GM23338 (cell line): ENCODE results near the gene PCCB. TPM values are rescaled to one million over a fixed set of nuclear protein-coding genes. Genes with fewer than 3 reads are reported as not detected.

Experiments used
- ATAC-seq: fragments of 200-7000 bp; cut with Tn5 transposase; 3 replicates; pipeline ENCODE4 v1.9.1; 2020
- DNase-seq: peaks from one replicate; pipeline ENCODE4 v3.0.0-alpha.2; 2015; ENCODE audit warnings: low spot score
- H2AFZ ChIP-seq: fragments of 200-600 bp; sonication (generic); 2 replicates; pipeline ENCODE4 v1.8.0; 2016; ENCODE audit warnings: antibody characterized with exemption, mild to moderate bottlenecking, moderate library complexity
- H3F3A ChIP-seq: fragments of 200-600 bp; sonication (generic); replicated peaks from 2 replicates; pipeline ENCODE4 v1.8.0; 2017; ENCODE audit warnings: antibody characterized with exemption, mixed run types, low read depth
- H3K27ac ChIP-seq: fragments of 200-600 bp; sonication (generic); 2 replicates; pipeline ENCODE4 v1.6.1; 2016; ENCODE audit warnings: low read depth
- H3K27me3 ChIP-seq: fragments of 200-600 bp; sonication (generic); 2 replicates; pipeline ENCODE4 v1.8.0; 2016; ENCODE audit warnings: mild to moderate bottlenecking, mixed run types, moderate library complexity; ENCODE audit not compliant: insufficient read depth
- H3K36me3 ChIP-seq: fragments of 200-600 bp; sonication (generic); 2 replicates; pipeline ENCODE4 v1.8.0; 2016; ENCODE audit warnings: mild to moderate bottlenecking; ENCODE audit not compliant: insufficient read depth
- H3K4me1 ChIP-seq: fragments of 200-600 bp; sonication (generic); 2 replicates; pipeline ENCODE4 v1.8.0; 2016; ENCODE audit warnings: mild to moderate bottlenecking, moderate library complexity; ENCODE audit not compliant: insufficient read depth
- H3K4me2 ChIP-seq: fragments of 200-600 bp; sonication (generic); 2 replicates; pipeline ENCODE4 v1.7.1; 2017; ENCODE audit warnings: mixed run types
- H3K4me3 ChIP-seq: fragments of 200-600 bp; sonication (generic); 2 replicates; pipeline ENCODE4 v1.6.1; 2016; ENCODE audit warnings: mixed run types
- H3K79me2 ChIP-seq: fragments of 200-600 bp; sonication (generic); replicated peaks from 2 replicates; pipeline ENCODE4 v1.8.0; 2017; ENCODE audit warnings: mild to moderate bottlenecking; ENCODE audit not compliant: insufficient read depth
- H3K9me2 ChIP-seq: fragments of 200-600 bp; sonication (generic); 2 replicates; pipeline ENCODE4 v1.8.0; 2017; ENCODE audit not compliant: insufficient read depth
- H4K20me1 ChIP-seq: fragments of 200-600 bp; sonication (generic); replicated peaks from 2 replicates; pipeline ENCODE4 v1.8.0; 2017; ENCODE audit warnings: mild to moderate bottlenecking; ENCODE audit not compliant: insufficient read depth
- H3K27ac Mint-ChIP-seq: 2 replicates; pipeline ENCODE4 v1.8.0; 2020; ENCODE audit warnings: inconsistent platforms, mild to moderate bottlenecking, moderate library complexity, mixed read lengths
- H3K27me3 Mint-ChIP-seq: 3 replicates; pipeline ENCODE4 v1.8.0; 2022; ENCODE audit warnings: low read depth, mild to moderate bottlenecking, moderate library complexity, mixed read lengths, inconsistent platforms; ENCODE audit not compliant: insufficient read depth, poor library complexity
- H3K36me3 Mint-ChIP-seq: 3 replicates; pipeline ENCODE4 v1.8.0; 2021; ENCODE audit warnings: low read depth, mild to moderate bottlenecking, inconsistent platforms, moderate library complexity, mixed read lengths
- H3K4me1 Mint-ChIP-seq: 3 replicates; pipeline ENCODE4 v1.8.0; 2020; ENCODE audit warnings: mild to moderate bottlenecking, inconsistent platforms, mixed read lengths
- H3K4me3 Mint-ChIP-seq: 3 replicates; pipeline ENCODE4 v1.8.0; 2021; ENCODE audit warnings: moderate library complexity, mild to moderate bottlenecking, inconsistent platforms, mixed read lengths
- H3K9me3 Mint-ChIP-seq: 3 replicates; pipeline ENCODE4 v1.8.0; 2020; ENCODE audit warnings: moderate library complexity, mild to moderate bottlenecking, inconsistent platforms, mixed read lengths
- CREB1 ChIP-seq: fragments of 250-450 bp; sonication (Bioruptor Pico); IDR thresholded peaks from 2 replicates; pipeline ENCODE4 v1.5.0; 2020; ENCODE audit warnings: low read depth, mild to moderate bottlenecking, moderate library complexity
- EZH2 ChIP-seq: fragments of 200-600 bp; sonication (generic); IDR thresholded peaks from one replicate; pipeline ENCODE4 v1.8.0; 2017; ENCODE audit warnings: antibody characterized with exemption, mild to moderate bottlenecking, low read depth; ENCODE audit not compliant: unreplicated experiment
- EZH2phosphoT487 ChIP-seq: fragments of 200-600 bp; sonication (generic); IDR thresholded peaks from one replicate; pipeline ENCODE4 v1.8.1; 2018; ENCODE audit warnings: antibody characterized with exemption; ENCODE audit not compliant: unreplicated experiment
- JUNB ChIP-seq: IDR thresholded peaks from one replicate; pipeline ENCODE4 v1.6.1; 2016; ENCODE audit warnings: antibody characterized with exemption; ENCODE audit not compliant: unreplicated experiment
- NANOG ChIP-seq: IDR thresholded peaks from 2 replicates; pipeline ENCODE4 v1.6.1; 2016; ENCODE audit warnings: antibody characterized with exemption, borderline replicate concordance
- POLR2AphosphoS5 ChIP-seq: IDR thresholded peaks from 2 replicates; pipeline ENCODE4 v1.6.1; 2016; ENCODE audit warnings: antibody characterized with exemption, low read depth
- STAT1 ChIP-seq: IDR thresholded peaks from one replicate; pipeline ENCODE4 v1.6.1; 2016; ENCODE audit warnings: antibody characterized with exemption; ENCODE audit not compliant: unreplicated experiment
- ZNF114 ChIP-seq: fragments of 250-450 bp; sonication (Bioruptor Pico); IDR thresholded peaks from 2 replicates; pipeline ENCODE4 v1.5.0; 2020; ENCODE audit warnings: mild to moderate bottlenecking, moderate library complexity
- ZNF331 ChIP-seq: fragments of 250-450 bp; sonication (Bioruptor Pico); IDR thresholded peaks from 2 replicates; pipeline ENCODE4 v1.5.0; 2020; ENCODE audit warnings: low read depth, mild to moderate bottlenecking, moderate library complexity
- polyA plus RNA-seq: library from polyadenylated mRNA; unstranded; fragments of >200 nt; fragmentation: Nextera tagmentation; extraction: Ambion mirVana; gene quantifications from 2 replicates; pipeline ENCODE4 v1.2.1, GENCODE V29; 2016
- total RNA-seq: library from RNA; depleted of rRNA; stranded (reverse); fragments of >200 nt; shearing (Covaris generic); gene quantifications from 2 replicates; pipeline ENCODE4 v1.2.3, GENCODE V29; 2014
- TF ChIP-seq, protein P1 (sequence below): fragments of 250-450 bp; sonication (Bioruptor Pico); IDR thresholded peaks from 2 replicates; pipeline ENCODE4 v1.5.0; 2020; ENCODE audit warnings: mild to moderate bottlenecking, moderate library complexity
- TF ChIP-seq, protein P2 (sequence below): IDR thresholded peaks from 2 replicates; pipeline ENCODE4 v1.6.1; 2016; ENCODE audit warnings: antibody characterized with exemption
- TF ChIP-seq, protein P3 (sequence below): IDR thresholded peaks from one replicate; pipeline ENCODE4 v1.6.1; 2018; ENCODE audit warnings: antibody characterized with exemption; ENCODE audit not compliant: unreplicated experiment

PCCB gene
- total and polyA plus RNA-seq, 2 experiments from 2014 or later = 42.7 to 76.8 TPM

DNA sequence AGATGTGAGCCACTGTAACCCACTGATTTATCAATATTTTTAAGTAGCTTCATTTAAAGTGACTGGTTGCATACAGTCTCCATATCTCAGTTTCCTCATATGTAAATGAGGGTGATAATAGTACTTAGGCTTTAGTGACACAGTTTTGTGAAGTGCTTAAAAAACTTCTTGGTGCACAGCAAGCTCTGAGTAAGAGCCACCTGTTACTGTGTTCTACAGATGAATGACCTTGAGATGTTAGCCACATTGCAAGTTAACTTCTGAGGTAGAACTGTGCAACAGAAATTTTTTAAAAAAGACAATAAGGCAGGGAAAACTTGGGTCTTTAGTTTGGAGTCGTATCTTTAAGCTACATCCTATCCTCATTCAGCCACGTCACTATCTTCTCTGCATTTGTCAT lies 43.1 kb downstream of the PCCB start:
- H3K4me2 ChIP-seq = no peak overlapping the region
- TF ChIP-seq POLR2AphosphoS5 (no peak), ZNF331 (no peak), ZNF114 (CRISPR knock-in tag) (no peak), EZH2 (no peak), JUNB (no peak), NANOG (no peak), STAT1 (no peak), CREB1 (CRISPR knock-in tag) (no peak), EZH2phosphoT487 (no peak)
- TF ChIP-seq, protein P1, sequence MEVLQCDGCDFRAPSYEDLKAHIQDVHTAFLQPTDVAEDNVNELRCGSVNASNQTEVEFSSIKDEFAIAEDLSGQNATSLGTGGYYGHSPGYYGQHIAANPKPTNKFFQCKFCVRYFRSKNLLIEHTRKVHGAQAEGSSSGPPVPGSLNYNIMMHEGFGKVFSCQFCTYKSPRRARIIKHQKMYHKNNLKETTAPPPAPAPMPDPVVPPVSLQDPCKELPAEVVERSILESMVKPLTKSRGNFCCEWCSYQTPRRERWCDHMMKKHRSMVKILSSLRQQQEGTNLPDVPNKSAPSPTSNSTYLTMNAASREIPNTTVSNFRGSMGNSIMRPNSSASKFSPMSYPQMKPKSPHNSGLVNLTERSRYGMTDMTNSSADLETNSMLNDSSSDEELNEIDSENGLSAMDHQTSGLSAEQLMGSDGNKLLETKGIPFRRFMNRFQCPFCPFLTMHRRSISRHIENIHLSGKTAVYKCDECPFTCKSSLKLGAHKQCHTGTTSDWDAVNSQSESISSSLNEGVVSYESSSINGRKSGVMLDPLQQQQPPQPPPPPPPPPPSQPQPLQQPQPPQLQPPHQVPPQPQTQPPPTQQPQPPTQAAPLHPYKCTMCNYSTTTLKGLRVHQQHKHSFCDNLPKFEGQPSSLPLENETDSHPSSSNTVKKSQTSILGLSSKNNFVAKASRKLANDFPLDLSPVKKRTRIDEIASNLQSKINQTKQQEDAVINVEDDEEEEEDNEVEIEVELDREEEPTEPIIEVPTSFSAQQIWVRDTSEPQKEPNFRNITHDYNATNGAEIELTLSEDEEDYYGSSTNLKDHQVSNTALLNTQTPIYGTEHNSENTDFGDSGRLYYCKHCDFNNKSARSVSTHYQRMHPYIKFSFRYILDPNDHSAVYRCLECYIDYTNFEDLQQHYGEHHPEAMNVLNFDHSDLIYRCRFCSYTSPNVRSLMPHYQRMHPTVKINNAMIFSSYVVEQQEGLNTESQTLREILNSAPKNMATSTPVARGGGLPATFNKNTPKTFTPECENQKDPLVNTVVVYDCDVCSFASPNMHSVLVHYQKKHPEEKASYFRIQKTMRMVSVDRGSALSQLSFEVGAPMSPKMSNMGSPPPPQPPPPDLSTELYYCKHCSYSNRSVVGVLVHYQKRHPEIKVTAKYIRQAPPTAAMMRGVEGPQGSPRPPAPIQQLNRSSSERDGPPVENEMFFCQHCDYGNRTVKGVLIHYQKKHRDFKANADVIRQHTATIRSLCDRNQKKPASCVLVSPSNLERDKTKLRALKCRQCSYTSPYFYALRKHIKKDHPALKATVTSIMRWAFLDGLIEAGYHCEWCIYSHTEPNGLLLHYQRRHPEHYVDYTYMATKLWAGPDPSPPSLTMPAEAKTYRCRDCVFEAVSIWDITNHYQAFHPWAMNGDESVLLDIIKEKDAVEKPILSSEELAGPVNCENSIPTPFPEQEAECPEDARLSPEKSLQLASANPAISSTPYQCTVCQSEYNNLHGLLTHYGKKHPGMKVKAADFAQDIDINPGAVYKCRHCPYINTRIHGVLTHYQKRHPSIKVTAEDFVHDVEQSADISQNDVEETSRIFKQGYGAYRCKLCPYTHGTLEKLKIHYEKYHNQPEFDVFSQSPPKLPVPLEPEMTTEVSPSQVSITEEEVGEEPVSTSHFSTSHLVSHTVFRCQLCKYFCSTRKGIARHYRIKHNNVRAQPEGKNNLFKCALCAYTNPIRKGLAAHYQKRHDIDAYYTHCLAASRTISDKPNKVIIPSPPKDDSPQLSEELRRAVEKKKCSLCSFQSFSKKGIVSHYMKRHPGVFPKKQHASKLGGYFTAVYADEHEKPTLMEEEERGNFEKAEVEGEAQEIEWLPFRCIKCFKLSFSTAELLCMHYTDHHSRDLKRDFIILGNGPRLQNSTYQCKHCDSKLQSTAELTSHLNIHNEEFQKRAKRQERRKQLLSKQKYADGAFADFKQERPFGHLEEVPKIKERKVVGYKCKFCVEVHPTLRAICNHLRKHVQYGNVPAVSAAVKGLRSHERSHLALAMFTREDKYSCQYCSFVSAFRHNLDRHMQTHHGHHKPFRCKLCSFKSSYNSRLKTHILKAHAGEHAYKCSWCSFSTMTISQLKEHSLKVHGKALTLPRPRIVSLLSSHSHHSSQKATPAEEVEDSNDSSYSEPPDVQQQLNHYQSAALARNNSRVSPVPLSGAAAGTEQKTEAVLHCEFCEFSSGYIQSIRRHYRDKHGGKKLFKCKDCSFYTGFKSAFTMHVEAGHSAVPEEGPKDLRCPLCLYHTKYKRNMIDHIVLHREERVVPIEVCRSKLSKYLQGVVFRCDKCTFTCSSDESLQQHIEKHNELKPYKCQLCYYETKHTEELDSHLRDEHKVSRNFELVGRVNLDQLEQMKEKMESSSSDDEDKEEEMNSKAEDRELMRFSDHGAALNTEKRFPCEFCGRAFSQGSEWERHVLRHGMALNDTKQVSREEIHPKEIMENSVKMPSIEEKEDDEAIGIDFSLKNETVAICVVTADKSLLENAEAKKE (CRISPR knock-in tag) = no peak
- TF ChIP-seq, protein P2, sequence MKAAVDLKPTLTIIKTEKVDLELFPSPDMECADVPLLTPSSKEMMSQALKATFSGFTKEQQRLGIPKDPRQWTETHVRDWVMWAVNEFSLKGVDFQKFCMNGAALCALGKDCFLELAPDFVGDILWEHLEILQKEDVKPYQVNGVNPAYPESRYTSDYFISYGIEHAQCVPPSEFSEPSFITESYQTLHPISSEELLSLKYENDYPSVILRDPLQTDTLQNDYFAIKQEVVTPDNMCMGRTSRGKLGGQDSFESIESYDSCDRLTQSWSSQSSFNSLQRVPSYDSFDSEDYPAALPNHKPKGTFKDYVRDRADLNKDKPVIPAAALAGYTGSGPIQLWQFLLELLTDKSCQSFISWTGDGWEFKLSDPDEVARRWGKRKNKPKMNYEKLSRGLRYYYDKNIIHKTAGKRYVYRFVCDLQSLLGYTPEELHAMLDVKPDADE = no peak
- TF ChIP-seq, protein P3, sequence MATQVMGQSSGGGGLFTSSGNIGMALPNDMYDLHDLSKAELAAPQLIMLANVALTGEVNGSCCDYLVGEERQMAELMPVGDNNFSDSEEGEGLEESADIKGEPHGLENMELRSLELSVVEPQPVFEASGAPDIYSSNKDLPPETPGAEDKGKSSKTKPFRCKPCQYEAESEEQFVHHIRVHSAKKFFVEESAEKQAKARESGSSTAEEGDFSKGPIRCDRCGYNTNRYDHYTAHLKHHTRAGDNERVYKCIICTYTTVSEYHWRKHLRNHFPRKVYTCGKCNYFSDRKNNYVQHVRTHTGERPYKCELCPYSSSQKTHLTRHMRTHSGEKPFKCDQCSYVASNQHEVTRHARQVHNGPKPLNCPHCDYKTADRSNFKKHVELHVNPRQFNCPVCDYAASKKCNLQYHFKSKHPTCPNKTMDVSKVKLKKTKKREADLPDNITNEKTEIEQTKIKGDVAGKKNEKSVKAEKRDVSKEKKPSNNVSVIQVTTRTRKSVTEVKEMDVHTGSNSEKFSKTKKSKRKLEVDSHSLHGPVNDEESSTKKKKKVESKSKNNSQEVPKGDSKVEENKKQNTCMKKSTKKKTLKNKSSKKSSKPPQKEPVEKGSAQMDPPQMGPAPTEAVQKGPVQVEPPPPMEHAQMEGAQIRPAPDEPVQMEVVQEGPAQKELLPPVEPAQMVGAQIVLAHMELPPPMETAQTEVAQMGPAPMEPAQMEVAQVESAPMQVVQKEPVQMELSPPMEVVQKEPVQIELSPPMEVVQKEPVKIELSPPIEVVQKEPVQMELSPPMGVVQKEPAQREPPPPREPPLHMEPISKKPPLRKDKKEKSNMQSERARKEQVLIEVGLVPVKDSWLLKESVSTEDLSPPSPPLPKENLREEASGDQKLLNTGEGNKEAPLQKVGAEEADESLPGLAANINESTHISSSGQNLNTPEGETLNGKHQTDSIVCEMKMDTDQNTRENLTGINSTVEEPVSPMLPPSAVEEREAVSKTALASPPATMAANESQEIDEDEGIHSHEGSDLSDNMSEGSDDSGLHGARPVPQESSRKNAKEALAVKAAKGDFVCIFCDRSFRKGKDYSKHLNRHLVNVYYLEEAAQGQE = no peak
- H3F3A ChIP-seq = no peaks in the 10 kb centered on the region
- ATAC-seq (no peak), DNase-seq (no peak)
- H3K27me3 Mint-ChIP-seq = no peaks in the 10 kb centered on the region
- no peak overlapping the region for H3K27ac Mint-ChIP-seq
- H4K20me1 ChIP-seq = 0 out of 2 replicates have a peak, but pooled peaks cover 7% of the 10 kb centered on the region
- H3K4me1 ChIP-seq = peaks cover 10% of the 10 kb centered on the region; the same call in 1 of the 2 replicates
- no peak overlapping the region for H3K4me3 Mint-ChIP-seq
- H3K36me3 ChIP-seq = peaks cover 2% of the 10 kb centered on the region; the same call in 1 of the 2 replicates
- H3K27ac ChIP-seq = no peak overlapping the region
- H3K79me2 ChIP-seq = no peaks in the 10 kb centered on the region; the same call in 1 of the 2 replicates
- peaks cover 36% of the 10 kb centered on the region; the same call in 2 of the 3 replicates for H3K36me3 Mint-ChIP-seq
- no peaks in the 10 kb centered on the region for H3K27me3 ChIP-seq
- H2AFZ ChIP-seq = no peak overlapping the region
- H3K4me3 ChIP-seq = no peak overlapping the region
- no peaks in the 10 kb centered on the region for H3K9me3 Mint-ChIP-seq
- H3K9me2 ChIP-seq = no peaks in the 10 kb centered on the region
- peaks cover 16% of the 10 kb centered on the region for H3K4me1 Mint-ChIP-seq
